GM12891 (cell line): Measurements from ENCODE around the gene CTSF.
"Not testable (repeated sequence)": the region's sequence is repeated elsewhere in the genome, so short reads cannot be mapped to it uniquely, and the experiment has no call there.

ENCODE experiments used
- PAX5 ChIP-seq: IDR thresholded peaks from 2 replicates; pipeline ENCODE4 v1.6.1; 2011; ENCODE audit warnings: low read length, moderate library complexity, mild to moderate bottlenecking; ENCODE audit not compliant: insufficient read depth, severe bottlenecking
- POLR2A ChIP-seq: IDR thresholded peaks from 2 replicates; pipeline ENCODE4 v1.6.1; 2011; ENCODE audit warnings: low read depth, low read length, control low read depth
- POLR2AphosphoS5 ChIP-seq: IDR thresholded peaks from 2 replicates; pipeline ENCODE4 v1.6.1; 2011; ENCODE audit warnings: low read depth, low read length, control low read depth
- POU2F2 ChIP-seq: IDR thresholded peaks from 2 replicates; pipeline ENCODE4 v1.6.1; 2011; ENCODE audit warnings: low read depth, mild to moderate bottlenecking, control low read depth, low read length, moderate library complexity
- SPI1 ChIP-seq: IDR thresholded peaks from 2 replicates; pipeline ENCODE4 v1.6.1; 2011; ENCODE audit warnings: low read depth, low read length, control low read depth
- TAF1 ChIP-seq: IDR thresholded peaks from 2 replicates; pipeline ENCODE4 v1.6.1; 2011; ENCODE audit warnings: low read depth, low read length, control low read depth

- TF ChIP-seq TAF1, POLR2AphosphoS5, POLR2A, SPI1, POU2F2, PAX5: not testable (repeated sequence)
Observed at GRCh38 chr11:66606608-66607007, 38.2 kb upstream of the CTSF start.
